Right cardiac atrium (tissue), 5 donors: Measurements from ENCODE around the gene CASP1. TPM values are rescaled to one million over a fixed set of nuclear protein-coding genes. Genes with fewer than 3 reads are reported as not detected.
A peak's percentile ranks its signal among the peaks of the same experiment; 100 is the strongest.
"Not testable (repeated sequence)": the region's sequence is repeated elsewhere in the genome, so short reads cannot be mapped to it uniquely, and the experiment has no call there.

ENCODE experiments used
- ATAC-seq, 2 donors: fragments of 200-7000 bp; cut with Tn5 transposase; one replicate each; pipeline versions ENCODE4 v1.8.0 to v1.9.1; 2020; ENCODE audit warnings: moderate library complexity in 2 of 2, mild to moderate bottlenecking in 1 of 2
- DNase-seq, 3 donors: peaks; one replicate each; pipeline ENCODE4 v3.0.0-alpha.2; 2020
- H3K27ac ChIP-seq: one replicate; pipeline ENCODE4 v1.5.1; 2013; ENCODE audit warnings: mild to moderate bottlenecking, low read length, control low read depth, moderate library complexity
- H3K27me3 ChIP-seq: one replicate; pipeline ENCODE4 v1.6.1; 2013; ENCODE audit not compliant: control insufficient read depth, insufficient read depth
- H3K4me1 ChIP-seq: one replicate; pipeline ENCODE4 v1.6.1; 2013; ENCODE audit warnings: low read length; ENCODE audit not compliant: control insufficient read depth, insufficient read depth
- H3K4me3 ChIP-seq: one replicate; pipeline ENCODE4 v1.5.1; 2013; ENCODE audit warnings: low read length, control low read depth
- H3K9me3 ChIP-seq: one replicate; pipeline ENCODE4 v1.6.1; 2013; ENCODE audit warnings: low read length; ENCODE audit not compliant: control insufficient read depth
- WGBS: extraction: QIAGEN DNeasy Blood & Tissue Kit; methylation state at CpG from one replicate; pipeline ENCODE4 v1.1.7; 2013; 5-methylcytosine and 5-hydroxymethylcytosine counted together
- intact Hi-C, 4 donors: fragments of 100-400 bp; cut with DNase I; formaldehyde crosslinking; loops; one replicate each; pipeline versions ENCODE4 v1.11.0 to v1.14.0; 2022 to 2023
- long read RNA-seq, 4 donors: library from polyadenylated mRNA; unstranded; transcript quantifications; one replicate each; pipeline ENCODE4 v2.0.0, GENCODE V29; 2020 to 2021
- polyA plus RNA-seq: library from polyadenylated mRNA; stranded (reverse); fragments of 200-250 nt; gene quantifications from one replicate; pipeline ENCODE4 v1.2.3, GENCODE V29; 2013
- total RNA-seq, 4 donors: library from RNA; stranded (reverse); fragmentation: NEBNext Ultra II Directional; extraction: Animal tissue kit (Norgen Biotek cat#: 25700); gene quantifications; one replicate each; pipeline ENCODE4 v1.2.1, GENCODE V29; 2021
- donor health status: healthy with polysubstance abuse.
- donor health status: DM: no; HTN: yes; CAD: no.
- donor health status: DM: no; HTN: no; CAD: no.
- donor health status: DM: no; HTN: yes; CAD: no; lungs with severe emphysema.
- donor health status: DM: yes; HTN: yes; CAD: no.

The CASP1 gene
- total RNA-seq (10 to 100 TPM in 2 of 4 donors, 1 to 10 TPM in 2; 8.7 to 16.0 (median 12.4) TPM), polyA plus RNA-seq (6.6 TPM)
- long read RNA-seq, donor 1, partial matches to known transcripts = 1 of 9 reads
- long read RNA-seq, donor 1, other reads (novel, unspliced or antisense) = 2 of 9 reads
- long read RNA-seq, donor 2, partial matches to known transcripts = 2 of 6 reads
- long read RNA-seq, donor 2, other reads (novel, unspliced or antisense) = 1 of 6 reads
- long read RNA-seq, donor 3, partial matches to known transcripts = 0 of 9 reads
- long read RNA-seq, donor 3, other reads (novel, unspliced or antisense) = 2 of 9 reads
- long read RNA-seq, donor 4, partial matches to known transcripts = 0 of 3 reads
- long read RNA-seq, donor 4, other reads (novel, unspliced or antisense) = 0 of 3 reads

DNA sequence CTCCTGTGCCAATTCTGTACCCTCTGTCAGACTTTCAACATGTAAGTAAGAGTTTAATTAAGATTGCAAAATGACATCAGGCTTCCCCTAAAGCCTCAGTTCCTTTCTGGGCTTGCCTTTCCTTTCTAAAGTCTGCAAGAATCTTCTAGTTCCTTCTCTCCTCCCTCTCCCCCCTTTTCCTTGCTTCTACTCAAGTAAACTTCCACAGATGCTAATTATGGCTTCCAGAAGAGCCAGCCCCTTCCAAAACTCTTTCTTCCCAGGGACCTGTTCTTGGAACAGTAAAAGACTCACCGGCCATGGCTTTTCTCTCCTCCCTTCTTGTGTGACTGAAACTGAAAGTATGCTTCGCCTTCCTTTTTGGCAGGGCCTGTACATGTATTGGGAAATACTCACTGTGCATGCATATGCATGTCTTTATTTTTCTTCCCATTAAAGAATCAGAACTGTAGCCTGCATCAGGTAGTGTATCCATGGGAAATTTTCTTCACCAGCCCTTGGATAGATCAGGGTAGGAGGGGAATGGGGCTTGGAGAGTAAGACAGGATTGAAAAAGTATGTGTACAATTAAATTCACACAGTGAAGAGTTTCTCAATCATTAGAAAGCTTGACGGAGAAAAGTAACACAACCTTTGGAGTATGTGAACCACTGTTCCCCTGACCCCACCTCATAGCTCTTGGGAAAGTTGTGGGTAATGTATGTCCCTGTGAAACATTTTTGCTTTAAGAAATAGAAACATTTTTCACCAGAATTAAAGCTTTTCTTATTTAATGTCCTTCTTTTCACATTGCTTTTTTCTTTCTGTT lies at the start of gene CASP1:
Gene CASP1, minus strand, starts transcription at position 332 of the 808 bp plus-strand sequence. Its CDS starts 31 bp downstream, at position 301.
- Histone ChIP-seq H3K27ac (peak within 1 kb of the TSS; percentile 83), H3K4me1 (peaks cover 3% of the 10 kb centered on the region), H3K9me3 (no peaks in the 10 kb centered on the region), H3K4me3 (peak within 1 kb of the TSS; percentile 87), H3K27me3 (no peaks in the 10 kb centered on the region)
- ATAC-seq = peak; percentile 93 to 96
- no peak for DNase-seq
- 37% methylated on average over 3 of the region's 3 CpGs for WGBS
- intact Hi-C loops = no loop called here

DNA sequence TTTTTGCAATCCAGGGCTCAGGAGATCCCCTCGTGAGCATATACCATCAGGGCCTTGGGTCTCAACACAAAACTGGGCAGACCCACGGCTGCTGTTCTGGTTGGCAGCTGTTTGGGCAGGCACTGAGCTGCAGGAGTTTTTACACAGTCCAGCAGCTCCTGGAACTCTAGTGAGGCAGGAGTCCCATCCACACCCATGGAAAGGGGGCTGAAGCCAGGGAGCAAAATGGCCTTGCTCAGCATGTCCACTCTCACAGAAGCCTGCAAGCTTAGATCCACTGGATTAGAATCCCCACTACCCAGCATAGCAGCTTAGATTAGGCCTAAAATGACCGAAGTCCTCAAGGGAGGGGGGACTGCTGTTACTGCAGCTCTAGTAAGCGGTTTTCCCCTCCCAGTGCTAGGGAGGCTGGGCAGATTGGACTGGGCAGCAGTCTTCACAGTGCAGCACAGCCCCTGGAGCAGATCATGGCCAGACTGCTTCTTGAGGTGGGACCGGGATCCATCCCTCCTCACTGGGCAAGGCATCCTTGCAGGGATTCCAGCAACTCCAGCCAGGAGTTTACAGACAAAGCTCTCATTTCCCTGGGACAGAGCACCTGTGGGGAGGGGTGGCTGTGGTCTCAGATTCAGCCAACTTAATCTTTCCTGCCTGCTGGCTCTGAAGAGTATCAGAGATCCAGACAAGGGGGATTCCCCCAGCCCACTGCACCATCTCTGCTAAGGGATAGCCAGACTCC lies 46.6 kb upstream of the CASP1 start:
- WGBS = 84% methylated on average over 5 of the region's 5 CpGs
- ATAC-seq (peak in 1 of 2 donors; percentile 29), DNase-seq (no peak)
- H3K4me3 ChIP-seq = no peak overlapping the region
- no peak overlapping the region for H3K27ac ChIP-seq
- no peaks in the 10 kb centered on the region for H3K27me3 ChIP-seq
- intact Hi-C loops = no loop called here
- no peaks in the 10 kb centered on the region for H3K9me3 ChIP-seq
- no peaks in the 10 kb centered on the region for H3K4me1 ChIP-seq

DNA sequence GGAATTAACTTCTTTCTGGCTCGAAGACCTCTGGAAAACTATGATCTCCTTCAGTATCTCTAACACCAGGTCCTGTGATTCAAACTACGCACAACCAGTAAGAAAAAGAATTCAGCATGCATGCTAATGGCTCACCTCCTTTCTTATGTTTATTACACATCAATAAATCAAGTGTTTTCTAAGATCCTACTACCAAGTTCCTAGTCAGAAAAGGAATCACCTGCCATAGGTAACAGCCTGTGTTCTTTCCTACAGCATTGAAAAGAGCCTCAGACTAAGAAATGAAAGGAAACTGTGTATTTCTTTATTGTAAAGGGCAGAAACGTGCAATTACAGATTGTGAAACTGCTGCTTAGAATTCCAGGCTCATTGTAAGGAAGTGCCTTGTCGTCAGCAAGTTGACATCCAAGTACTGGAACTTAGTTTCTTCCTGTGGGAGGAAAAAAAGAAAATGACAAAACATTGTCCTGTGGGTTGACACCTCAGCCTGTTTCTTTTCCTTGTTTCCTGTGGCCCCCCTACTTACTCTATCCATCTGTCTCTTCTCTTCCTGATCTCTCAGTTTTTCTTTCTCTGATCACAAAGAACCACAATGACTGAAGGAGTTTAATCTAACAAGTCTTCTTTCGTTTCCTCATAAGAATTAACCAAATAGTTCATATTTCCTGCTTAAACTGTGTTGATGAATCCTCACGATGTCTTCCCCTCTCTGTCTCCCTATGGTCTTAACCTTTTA lies 45.4 kb upstream of the CASP1 start:
- H3K4me1 ChIP-seq, H3K4me3 ChIP-seq, H3K27ac ChIP-seq, H3K9me3 ChIP-seq, H3K27me3 ChIP-seq, DNase-seq, intact Hi-C loops: not testable (repeated sequence)
- ATAC-seq = peak in 1 of 2 donors; percentile 62
- 35% methylated on average over 6 of the region's 6 CpGs for WGBS

DNA sequence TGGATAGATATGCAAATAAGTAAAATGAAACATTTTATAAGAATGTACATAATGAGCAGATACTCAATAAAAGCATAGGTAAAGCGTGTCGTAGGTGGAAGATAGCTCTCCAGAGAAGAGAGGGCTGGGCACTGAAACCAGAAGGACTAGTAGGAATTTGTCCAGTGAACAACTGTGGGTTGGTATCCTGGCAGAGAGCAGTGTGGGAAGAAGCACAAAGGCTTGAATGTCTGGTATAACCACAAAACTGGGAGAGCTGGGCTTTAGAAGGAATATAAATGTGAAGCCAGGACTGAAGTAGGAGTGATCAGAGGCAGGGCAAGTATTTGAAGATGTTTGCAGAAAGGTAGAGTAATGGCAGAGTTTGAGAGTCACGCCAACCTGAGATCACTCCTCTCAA lies 43.3 kb upstream of the CASP1 start:
- H3K4me3 ChIP-seq = no peak overlapping the region
- intact Hi-C loops = no loop called here
- H3K27ac ChIP-seq = no peak overlapping the region
- ATAC-seq = no peak
- no peaks in the 10 kb centered on the region for H3K27me3 ChIP-seq
- DNase-seq = no peak
- 99% methylated on average over 3 of the region's 3 CpGs for WGBS
- no peaks in the 10 kb centered on the region for H3K4me1 ChIP-seq
- H3K9me3 ChIP-seq = no peaks in the 10 kb centered on the region

DNA sequence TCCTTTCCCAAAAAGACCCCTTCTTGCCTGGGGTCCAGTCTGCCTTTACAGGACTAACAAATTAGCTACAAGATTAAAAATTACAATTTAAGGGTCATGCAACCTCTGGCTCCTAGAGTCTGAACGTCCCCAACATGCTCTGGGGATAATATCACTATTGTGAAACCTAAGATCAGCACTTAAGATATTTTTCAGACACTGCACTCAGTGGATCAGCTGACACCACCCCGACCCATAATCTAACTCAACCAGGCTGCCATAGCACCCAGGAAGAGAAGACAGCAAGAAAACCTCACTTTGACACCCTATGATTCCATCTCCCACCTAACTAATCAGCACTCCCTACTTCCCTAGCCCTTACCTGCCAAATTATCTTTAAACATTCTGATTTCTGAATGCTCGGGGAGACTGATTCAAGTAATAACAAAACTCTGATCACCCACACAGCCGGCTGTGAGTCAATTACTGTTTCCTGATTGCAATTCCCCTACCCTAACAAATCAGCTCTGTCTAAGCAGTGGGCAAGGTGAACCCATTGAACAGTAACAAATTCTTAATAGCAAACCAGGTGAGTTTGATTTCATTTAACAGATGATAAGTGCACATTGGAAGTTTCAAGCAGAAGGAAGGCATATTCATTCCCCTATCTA lies 42.3 kb upstream of the CASP1 start:
- 77% methylated on average over 4 of the region's 4 CpGs for WGBS

DNA sequence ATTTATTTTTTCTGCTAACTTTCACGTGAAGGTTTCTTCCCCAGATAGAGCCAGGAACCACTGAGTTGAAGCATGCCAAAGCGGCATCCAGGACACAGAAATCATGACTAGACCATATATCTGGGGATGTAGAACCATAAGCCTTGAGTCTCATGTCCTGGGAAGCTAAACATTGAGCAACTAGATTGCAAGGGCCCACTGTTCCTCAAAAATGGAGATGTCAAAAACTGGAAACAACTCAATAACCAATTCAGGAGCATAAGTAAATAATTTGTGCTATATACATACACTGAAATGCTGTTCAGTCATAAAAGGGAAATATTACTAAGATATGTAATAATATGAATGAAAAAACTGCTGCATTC lies 39.2 kb upstream of the CASP1 start:
- DNase-seq (no peak), ATAC-seq (no peak)
- WGBS = 85% methylated on average over 2 of the region's 2 CpGs
- H3K4me3 ChIP-seq = no peak overlapping the region
- no peak overlapping the region for H3K27ac ChIP-seq
- H3K9me3 ChIP-seq = no peaks in the 10 kb centered on the region
- no peaks in the 10 kb centered on the region for H3K4me1 ChIP-seq
- intact Hi-C loops = no loop called here
- H3K27me3 ChIP-seq = no peaks in the 10 kb centered on the region

More for the DNA sequence above, 42.3 kb upstream of the CASP1 start:
- H3K9me3 ChIP-seq, H3K27me3 ChIP-seq, H3K4me3 ChIP-seq, H3K4me1 ChIP-seq, H3K27ac ChIP-seq, ATAC-seq, DNase-seq, intact Hi-C loops: not testable (repeated sequence)

DNA sequence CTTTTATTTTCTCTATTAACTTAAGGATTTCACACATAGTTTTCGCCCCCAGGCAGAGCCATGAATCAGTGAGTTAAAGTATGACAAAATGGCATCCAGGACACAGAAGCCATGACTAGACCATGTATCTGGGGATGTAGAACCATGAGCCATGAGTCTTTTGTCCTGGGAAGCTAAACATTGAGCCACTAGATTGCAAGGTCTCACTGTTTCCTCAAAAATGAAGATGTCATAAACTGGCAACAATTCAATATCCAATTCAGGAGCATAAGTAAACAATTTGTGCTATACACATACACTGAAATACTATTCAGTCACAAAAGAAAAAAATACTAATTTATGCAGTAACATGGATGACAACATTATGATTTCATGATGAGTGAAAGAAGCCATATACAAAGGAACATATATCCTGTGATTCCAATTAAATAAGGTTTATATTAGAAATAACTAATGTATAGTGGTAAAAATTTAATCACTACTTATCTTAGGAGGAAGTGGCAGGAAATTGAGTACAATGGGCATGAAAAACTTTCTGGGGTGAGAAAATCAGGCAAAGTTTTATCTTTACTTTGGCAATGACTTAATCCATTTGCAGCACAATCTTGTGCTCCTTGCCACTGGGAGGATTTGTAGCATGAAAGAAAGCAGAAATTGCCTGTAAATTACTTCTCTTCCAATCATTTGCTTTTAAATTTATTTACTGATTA lies 38.7 kb upstream of the CASP1 start:
- DNase-seq (no peak), ATAC-seq (no peak)
- Histone ChIP-seq H3K4me1 (no peaks in the 10 kb centered on the region), H3K27me3 (no peaks in the 10 kb centered on the region), H3K4me3 (no peak overlapping the region), H3K27ac (no peak overlapping the region), H3K9me3 (no peaks in the 10 kb centered on the region)
- 93% methylated on average over 1 of the region's 1 CpG for WGBS
- intact Hi-C loops = no loop called here

DNA sequence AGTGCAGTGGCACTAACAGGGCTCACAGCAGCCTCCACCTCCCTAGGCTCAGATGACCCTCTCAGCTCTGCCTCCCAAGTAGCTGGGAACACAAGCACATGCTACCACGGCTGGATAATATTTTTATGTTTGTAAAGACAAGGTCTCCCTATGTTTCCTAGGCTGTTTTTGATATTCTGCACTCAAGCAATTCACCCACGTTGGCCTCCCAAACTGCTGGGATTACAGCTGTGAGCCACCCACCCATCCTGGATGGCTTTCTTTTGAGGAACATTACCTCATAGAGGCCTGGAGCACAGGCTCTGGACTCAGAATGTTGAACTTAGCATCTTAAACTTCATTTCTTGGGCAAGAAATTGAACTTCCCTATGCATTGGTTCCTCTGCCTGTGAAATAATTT lies 37.1 kb upstream of the CASP1 start:
- intact Hi-C loops, H3K27ac ChIP-seq, ATAC-seq, DNase-seq, H3K9me3 ChIP-seq, H3K4me1 ChIP-seq, H3K27me3 ChIP-seq, H3K4me3 ChIP-seq: not testable (repeated sequence)
- 62% methylated on average over 1 of the region's 2 CpGs for WGBS

DNA sequence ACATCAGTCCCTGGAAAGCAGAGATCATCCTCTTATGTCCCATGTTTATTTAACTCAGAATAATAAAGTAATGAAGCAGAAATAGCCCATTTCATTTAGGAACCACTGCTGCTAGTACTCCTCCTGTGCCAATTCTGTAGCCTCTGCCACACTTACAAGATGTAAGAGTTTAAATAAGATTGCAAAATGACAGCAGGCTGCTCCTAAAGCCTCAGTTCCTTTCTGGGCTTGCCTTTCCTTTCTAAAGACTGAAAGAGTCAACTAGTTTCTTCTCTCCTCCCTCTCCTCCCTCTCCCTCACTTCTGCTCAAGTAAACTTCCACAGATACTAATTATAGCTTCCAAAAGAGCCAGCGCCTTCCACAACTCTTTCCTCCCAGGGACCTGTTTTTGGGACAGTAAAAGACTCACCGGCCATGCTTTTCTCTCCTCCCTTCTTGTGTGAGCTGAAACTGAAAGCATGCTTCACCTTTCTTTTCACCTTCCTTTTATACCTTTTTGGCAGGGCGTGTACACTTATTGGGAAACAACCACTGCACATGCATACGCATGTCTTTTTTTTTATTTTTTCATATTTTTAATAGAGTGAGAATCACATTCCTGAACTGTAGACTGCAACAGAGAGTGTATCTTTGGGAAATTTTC lies 36.3 kb upstream of the CASP1 start:
- ATAC-seq (no peak), DNase-seq (no peak)
- WGBS = 80% methylated on average over 4 of the region's 4 CpGs
- H3K4me3 ChIP-seq = no peak overlapping the region
- H3K4me1 ChIP-seq = no peaks in the 10 kb centered on the region
- intact Hi-C loops = no loop called here
- H3K27ac ChIP-seq = no peak overlapping the region
- no peaks in the 10 kb centered on the region for H3K27me3 ChIP-seq
- H3K9me3 ChIP-seq = no peaks in the 10 kb centered on the region
